Central memory CD8-positive, alpha-beta T cell (primary cell): Measurements from ENCODE around the gene MOCOS.

ENCODE experiments used
- ATAC-seq: fragments of 150-1000 bp; cut with Tn5 transposase; replicated peaks from 2 replicates; pipeline ENCODE4 v1.10.0; 2022; ENCODE audit warnings: mild to moderate bottlenecking, moderate FRiP score, moderate number of reproducible peaks; ENCODE audit not compliant: poor library complexity, severe bottlenecking; ENCODE audit errors: extremely low read depth
- DNase-seq, 2 donors: peaks; one replicate each; pipeline ENCODE4 v3.0.0; 2021; ENCODE audit warnings: low spot score in 2 of 2
- H3K27ac Mint-ChIP-seq: one replicate; pipeline ENCODE4 v1.8.0; 2022; ENCODE audit warnings: low read depth, mild to moderate bottlenecking, moderate library complexity, mixed read lengths
- H3K27me3 Mint-ChIP-seq: one replicate; pipeline ENCODE4 v1.8.0; 2022; ENCODE audit warnings: mixed read lengths
- H3K36me3 Mint-ChIP-seq: one replicate; pipeline ENCODE4 v1.8.0; 2022; ENCODE audit warnings: mild to moderate bottlenecking, moderate library complexity, mixed read lengths; ENCODE audit not compliant: insufficient read depth
- H3K4me1 Mint-ChIP-seq: one replicate; pipeline ENCODE4 v1.8.0; 2022; ENCODE audit warnings: mixed read lengths
- H3K4me3 Mint-ChIP-seq: one replicate; pipeline ENCODE4 v1.8.0; 2022; ENCODE audit warnings: mild to moderate bottlenecking, moderate library complexity, mixed read lengths
- H3K9me3 Mint-ChIP-seq: one replicate; pipeline ENCODE4 v1.8.0; 2022; ENCODE audit warnings: mixed read lengths

MOCOS gene

GRCh38 chr18:36183987-36184386 lies 3.3 kb upstream of the MOCOS start:
- Mint-ChIP-seq H3K9me3 (no peaks in the 10 kb centered on the region), H3K36me3 (no peaks in the 10 kb centered on the region), H3K27me3 (peaks cover 12% of the 10 kb centered on the region), H3K4me1 (peaks cover 7% of the 10 kb centered on the region), H3K4me3 (no peak overlapping the region), H3K27ac (no peak overlapping the region)
- ATAC-seq (no peak), DNase-seq (no peak)

- Mint-ChIP-seq H3K27me3 (peaks cover 19% of the 10 kb centered on the region), H3K9me3 (no peaks in the 10 kb centered on the region), H3K27ac (no peak overlapping the region), H3K36me3 (no peaks in the 10 kb centered on the region), H3K4me1 (peaks cover 7% of the 10 kb centered on the region), H3K4me3 (no peak overlapping the region)
- DNase-seq = no peak
- ATAC-seq = no peak
Measured at GRCh38 chr18:36185157-36185556, 2.1 kb upstream of the MOCOS start.

- Mint-ChIP-seq H3K4me1 (peaks cover 7% of the 10 kb centered on the region), H3K27me3 (peaks cover 20% of the 10 kb centered on the region), H3K36me3 (no peaks in the 10 kb centered on the region), H3K27ac (no peak overlapping the region), H3K9me3 (no peaks in the 10 kb centered on the region), H3K4me3 (peak overlapping the region; percentile 76)
- DNase-seq (no peak), ATAC-seq (no peak)
Measured at GRCh38 chr18:36185901-36186460, 1.3 kb upstream of the MOCOS start.

- no peaks in the 10 kb centered on the region for H3K9me3 Mint-ChIP-seq
- no peaks in the 10 kb centered on the region for H3K36me3 Mint-ChIP-seq
- H3K27me3 Mint-ChIP-seq = peaks cover 26% of the 10 kb centered on the region
- no peak for ATAC-seq
- peaks cover 7% of the 10 kb centered on the region for H3K4me1 Mint-ChIP-seq
- DNase-seq = no peak
- H3K27ac Mint-ChIP-seq = no peak overlapping the region
- H3K4me3 Mint-ChIP-seq = peak overlapping the region; percentile 76
Measured at GRCh38 chr18:36186461-36187192, 670 bp upstream of the MOCOS start.

GRCh38 chr18:36187826-36188721 lies 777 bp downstream of the MOCOS start:
- DNase-seq (no peak), ATAC-seq (peak; percentile 30)
- Mint-ChIP-seq H3K36me3 (no peaks in the 10 kb centered on the region), H3K4me3 (peak overlapping the region; percentile 76), H3K9me3 (no peaks in the 10 kb centered on the region), H3K27me3 (peaks cover 31% of the 10 kb centered on the region), H3K27ac (no peak overlapping the region), H3K4me1 (peaks cover 7% of the 10 kb centered on the region)

GRCh38 chr18:36188916-36189315 lies 1.6 kb downstream of the MOCOS start:
- H3K27ac Mint-ChIP-seq = no peak overlapping the region
- DNase-seq (no peak), ATAC-seq (no peak)
- H3K4me3 Mint-ChIP-seq = peak overlapping the region; percentile 76
- H3K9me3 Mint-ChIP-seq = no peaks in the 10 kb centered on the region
- H3K27me3 Mint-ChIP-seq = peaks cover 31% of the 10 kb centered on the region
- peaks cover 7% of the 10 kb centered on the region for H3K4me1 Mint-ChIP-seq
- no peaks in the 10 kb centered on the region for H3K36me3 Mint-ChIP-seq

GRCh38 chr18:36189486-36189885 lies 2.2 kb downstream of the MOCOS start:
- Mint-ChIP-seq H3K27me3 (peaks cover 31% of the 10 kb centered on the region), H3K4me3 (no peak overlapping the region)
- no peak for ATAC-seq

GRCh38 chr18:36191286-36191685 lies 4.0 kb downstream of the MOCOS start:
- no peak for ATAC-seq
- H3K9me3 Mint-ChIP-seq = no peaks in the 10 kb centered on the region

More at GRCh38 chr18:36189486-36189885, 2.2 kb downstream of the MOCOS start:
- H3K9me3 Mint-ChIP-seq = no peaks in the 10 kb centered on the region
- DNase-seq = no peak
- no peaks in the 10 kb centered on the region for H3K36me3 Mint-ChIP-seq
- H3K4me1 Mint-ChIP-seq = peaks cover 7% of the 10 kb centered on the region
- H3K27ac Mint-ChIP-seq = no peak overlapping the region

GRCh38 chr18:36191711-36192110 lies 4.4 kb downstream of the MOCOS start:
- DNase-seq = no peak
- Mint-ChIP-seq H3K4me1 (peaks cover 7% of the 10 kb centered on the region), H3K36me3 (no peaks in the 10 kb centered on the region), H3K27ac (no peak overlapping the region), H3K4me3 (no peak overlapping the region), H3K9me3 (no peaks in the 10 kb centered on the region), H3K27me3 (peaks cover 42% of the 10 kb centered on the region)
- ATAC-seq = no peak

More at GRCh38 chr18:36191286-36191685, 4.0 kb downstream of the MOCOS start:
- no peak for DNase-seq
- no peak overlapping the region for H3K4me3 Mint-ChIP-seq
- H3K27ac Mint-ChIP-seq = no peak overlapping the region
- H3K27me3 Mint-ChIP-seq = peaks cover 42% of the 10 kb centered on the region
- H3K36me3 Mint-ChIP-seq = no peaks in the 10 kb centered on the region
- H3K4me1 Mint-ChIP-seq = peaks cover 7% of the 10 kb centered on the region

GRCh38 chr18:36194600-36195315 lies 7.5 kb downstream of the MOCOS start:
- Mint-ChIP-seq H3K27ac (no peak overlapping the region), H3K4me3 (no peak overlapping the region), H3K4me1 (no peaks in the 10 kb centered on the region), H3K9me3 (no peaks in the 10 kb centered on the region), H3K27me3 (peaks cover 24% of the 10 kb centered on the region), H3K36me3 (no peaks in the 10 kb centered on the region)
- no peak for ATAC-seq
- DNase-seq = no peak

GRCh38 chr18:36195427-36196122 lies 8.3 kb downstream of the MOCOS start:
- H3K27ac Mint-ChIP-seq = no peak overlapping the region
- no peaks in the 10 kb centered on the region for H3K36me3 Mint-ChIP-seq

More at GRCh38 chr18:36195427-36196122, 8.3 kb downstream of the MOCOS start:
- DNase-seq = no peak
- Mint-ChIP-seq H3K9me3 (no peaks in the 10 kb centered on the region), H3K4me1 (no peaks in the 10 kb centered on the region), H3K27me3 (peaks cover 24% of the 10 kb centered on the region), H3K4me3 (no peak overlapping the region)
- no peak for ATAC-seq
